GM21360 (cell line): ENCODE data around the gene NDUFB5.

Experiments used
- ATAC-seq: cut with Tn5 transposase; IDR thresholded peaks from one replicate; pipeline ENCODE4 v1.9.1; 2021; ENCODE audit warnings: mild to moderate bottlenecking, moderate library complexity; ENCODE audit not compliant: unreplicated experiment

The NDUFB5 gene

DNA sequence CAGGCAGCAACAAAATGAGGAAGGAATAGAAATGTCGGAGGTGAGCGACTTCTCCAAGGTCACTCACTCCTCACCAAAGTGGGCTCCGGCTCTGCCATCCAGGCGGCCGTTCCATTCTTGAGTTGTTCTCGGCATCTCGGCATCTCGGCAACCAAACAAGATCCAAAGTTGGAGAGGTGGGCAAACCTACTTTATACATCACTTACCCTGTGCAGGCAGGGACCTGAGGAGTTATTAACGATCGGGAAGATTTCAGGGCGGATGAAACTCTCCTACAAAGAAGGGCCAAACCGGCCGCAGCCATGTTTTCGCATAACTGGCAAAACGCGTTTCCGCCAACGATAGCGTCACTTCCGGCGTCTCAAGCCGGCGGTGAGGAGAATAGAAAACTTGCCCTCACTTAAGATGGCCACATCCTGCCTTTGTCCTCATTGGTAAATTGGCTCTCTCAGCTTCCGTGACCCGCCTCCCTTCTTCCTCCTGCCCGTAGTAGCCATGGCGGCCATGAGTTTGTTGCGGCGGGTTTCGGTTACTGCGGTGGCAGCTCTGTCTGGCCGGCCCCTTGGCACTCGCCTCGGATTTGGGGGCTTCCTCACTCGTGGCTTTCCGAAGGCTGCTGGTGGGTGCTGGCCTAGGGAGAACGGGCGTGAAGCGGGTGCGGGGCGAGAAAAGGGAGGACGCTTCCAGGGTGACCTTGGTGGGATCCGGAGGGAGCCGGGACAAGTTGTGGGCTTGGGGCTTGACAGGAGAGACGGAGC is at the start of gene NDUFB5, which contains the start of gene MRPL47:
Gene NDUFB5, plus strand, starts transcription at position 474 of the 758 bp plus-strand sequence. Its CDS starts 22 bp downstream, at position 496.
Gene MRPL47, minus strand, starts transcription at position 318 of the 758 bp plus-strand sequence. Its CDS starts 14 bp downstream, at position 304.
- ATAC-seq: peak; percentile 94

DNA sequence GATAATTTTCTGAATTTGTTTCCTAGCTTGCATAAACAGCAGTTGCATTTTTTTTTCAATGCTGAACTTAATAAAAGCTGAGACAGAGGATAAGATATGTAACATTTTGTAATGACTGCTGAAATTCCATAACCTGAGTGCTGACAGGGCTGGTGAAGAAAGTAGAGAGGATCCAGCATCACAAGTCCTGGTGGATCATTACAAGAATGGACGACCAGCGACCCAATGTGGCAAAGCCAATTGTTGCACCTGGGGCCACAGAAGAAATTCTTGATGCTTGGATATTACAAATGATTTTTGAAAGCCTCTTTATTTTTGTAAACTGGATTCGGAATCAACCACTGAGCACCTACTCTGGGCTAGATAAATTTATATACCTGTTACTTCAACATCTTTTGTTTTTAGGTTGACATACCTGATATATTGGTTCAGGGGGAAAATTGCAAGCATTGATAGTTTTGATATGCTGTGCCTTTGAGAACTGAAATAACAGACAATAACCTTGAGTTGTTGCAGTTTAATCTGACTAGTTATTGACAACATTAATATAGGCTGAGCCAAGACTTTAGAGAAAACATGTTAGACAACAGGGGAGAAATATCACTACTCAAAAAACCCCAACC is 45.7 kb upstream of the NDUFB5 start:
- ATAC-seq: no peak

DNA sequence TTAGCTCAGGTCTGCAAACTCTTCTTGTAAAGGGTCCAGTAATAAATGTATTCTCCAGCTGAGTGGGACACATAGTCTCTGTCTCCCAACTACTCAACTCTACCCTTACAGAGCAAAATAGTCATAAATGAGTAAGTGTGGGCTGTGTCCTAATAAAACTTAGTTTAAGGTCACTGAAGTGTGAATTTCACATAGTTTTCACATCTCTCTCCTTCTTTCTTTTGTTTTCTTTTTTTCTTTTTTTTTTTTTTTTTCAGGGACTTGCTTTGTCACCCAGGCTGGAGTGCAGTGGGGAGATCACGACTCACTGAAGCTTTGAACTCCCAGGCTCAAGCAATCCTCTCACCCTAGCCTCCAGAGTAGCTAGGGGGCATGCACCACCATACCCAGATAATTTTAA is 43.8 kb upstream of the NDUFB5 start:
- ATAC-seq: no peak

DNA sequence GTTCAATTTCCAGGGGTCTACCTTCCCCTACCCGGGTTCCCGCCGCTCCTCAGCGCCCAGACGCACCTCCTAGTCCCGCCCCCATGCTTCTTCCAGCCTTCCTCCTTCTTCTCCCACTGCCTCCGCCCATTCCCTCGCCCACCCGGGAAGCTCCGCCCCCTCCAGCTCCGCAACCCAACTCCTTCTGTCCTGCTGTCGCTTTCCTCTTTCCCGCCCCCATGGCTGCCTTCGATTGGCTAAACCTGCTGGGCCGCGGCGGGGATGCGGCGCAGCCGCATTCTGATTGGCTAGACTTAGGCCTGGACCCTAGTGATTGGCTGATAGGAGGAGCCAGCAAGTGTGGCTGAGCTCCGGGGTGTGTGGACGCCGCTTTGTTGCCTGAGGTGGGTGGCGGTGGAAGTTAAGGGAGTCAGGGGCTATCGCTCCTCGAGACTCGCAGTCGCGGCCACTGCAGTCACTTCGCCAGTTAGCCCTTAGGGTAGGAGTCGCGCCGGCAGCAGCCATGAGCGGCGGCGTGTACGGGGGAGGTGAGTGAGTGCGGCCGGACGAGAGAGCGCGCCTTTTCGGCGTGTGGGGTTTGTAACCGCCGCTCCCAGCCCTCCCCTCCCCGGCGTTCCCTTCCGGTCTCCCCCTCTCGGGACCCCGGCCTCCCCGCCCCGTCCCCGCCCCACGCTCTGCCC is 41.9 kb upstream of the NDUFB5 start, which contains the start of gene ACTL6A:
Gene ACTL6A, plus strand, starts transcription at position 336 of the 680 bp plus-strand sequence. Its CDS starts 167 bp downstream, at position 503.
- peak; percentile 94 for ATAC-seq

DNA sequence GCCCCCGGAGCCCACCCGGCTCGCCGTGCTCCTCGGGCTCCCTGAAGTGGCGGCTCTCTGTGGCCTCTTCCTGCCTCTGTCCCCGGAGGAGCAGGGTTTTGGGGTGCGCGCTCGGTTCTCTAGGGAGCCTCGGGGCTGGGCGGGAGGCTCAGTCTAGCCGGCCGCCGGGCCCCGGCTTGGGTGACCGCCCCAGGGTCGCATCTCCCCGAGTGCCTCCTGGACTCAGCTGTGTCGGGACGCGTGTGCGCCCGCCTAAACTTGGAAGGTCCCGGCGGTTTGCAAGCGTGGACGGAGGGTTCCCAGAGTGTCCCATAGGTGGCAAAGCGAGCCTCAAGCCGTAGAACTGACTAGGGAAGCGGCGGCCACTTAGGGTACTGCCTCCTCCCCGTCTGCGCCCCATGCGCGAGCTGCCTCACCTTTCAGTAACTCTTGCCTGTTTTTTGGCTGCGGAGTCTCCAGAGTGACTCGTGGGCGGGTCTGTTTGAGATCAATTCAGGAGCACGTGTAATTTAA is 41.3 kb upstream of the NDUFB5 start:
- peak; percentile 53 for ATAC-seq

DNA sequence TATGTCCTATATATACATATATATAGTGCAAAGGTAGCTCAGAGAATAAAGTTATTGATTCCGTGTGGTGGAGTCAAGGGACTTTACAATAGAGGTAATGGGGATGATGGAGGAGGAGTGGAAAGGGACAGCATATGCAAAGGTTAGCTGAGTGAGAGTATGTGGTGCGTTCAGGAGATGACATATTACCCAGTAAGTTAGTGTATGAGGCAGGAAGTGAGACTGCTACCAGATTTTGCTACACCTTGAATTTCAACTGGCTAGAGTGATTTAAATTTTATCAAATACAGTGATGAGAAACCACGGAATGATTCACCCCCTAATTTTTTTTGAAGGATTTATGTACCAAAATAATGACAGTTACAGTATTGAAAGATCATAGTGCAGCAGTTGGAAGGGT is 39.1 kb upstream of the NDUFB5 start:
- no peak for ATAC-seq

DNA sequence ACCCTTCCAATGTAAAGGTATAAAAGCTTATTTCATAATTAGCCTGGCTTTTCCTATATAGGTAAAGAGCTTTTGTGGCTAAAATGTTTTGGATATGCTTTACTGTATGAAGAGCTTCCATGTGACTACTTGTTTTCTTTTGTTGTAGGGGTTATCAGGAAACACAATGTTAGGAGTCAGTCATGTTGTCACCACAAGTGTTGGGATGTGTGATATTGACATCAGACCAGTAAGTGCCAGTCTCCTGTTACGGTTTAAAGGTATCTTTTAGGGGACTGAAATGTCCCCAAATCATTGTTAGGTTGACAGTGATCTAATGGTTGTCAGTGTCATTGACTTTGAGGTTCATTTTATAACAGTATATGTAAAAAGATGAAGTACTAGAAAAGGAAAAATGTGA is 23.6 kb upstream of the NDUFB5 start:
- no peak for ATAC-seq

DNA sequence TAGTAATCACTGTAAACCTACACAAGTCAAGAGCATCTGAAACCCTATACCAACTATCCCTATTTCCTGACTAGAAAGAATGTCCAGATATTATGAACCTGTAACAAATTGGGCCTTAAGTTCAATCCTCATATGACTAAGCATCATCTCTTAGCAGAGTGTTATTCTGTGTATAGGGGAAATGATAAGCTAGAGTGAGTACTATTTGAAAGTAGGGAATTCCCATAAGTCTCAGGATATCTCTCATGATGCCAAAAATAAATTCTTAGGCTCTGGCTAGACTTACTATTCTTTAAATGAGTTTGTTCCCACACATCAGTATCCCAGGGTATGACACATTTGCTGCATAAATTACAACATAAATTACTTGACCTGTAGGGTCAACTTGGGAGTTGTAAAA is 15.5 kb upstream of the NDUFB5 start:
- ATAC-seq: peak; percentile 68

DNA sequence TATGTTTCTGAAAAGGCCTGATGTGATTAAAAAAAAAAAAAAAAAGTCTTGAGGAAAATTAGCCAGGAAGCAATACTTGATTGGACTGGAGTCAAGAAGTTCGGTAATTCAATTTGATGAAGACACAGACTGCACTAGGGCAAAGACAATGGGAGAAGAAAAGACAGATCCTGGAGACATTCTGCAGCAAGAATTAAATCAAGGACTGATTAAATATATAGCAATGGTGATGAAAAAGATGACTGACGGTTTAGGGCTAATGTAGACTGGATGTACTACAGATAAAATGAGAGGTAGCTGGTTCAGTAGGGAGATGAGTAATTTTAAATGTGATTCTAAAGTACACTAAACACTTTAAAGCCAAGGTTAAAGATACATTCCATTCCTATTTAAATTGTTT is 13.9 kb upstream of the NDUFB5 start:
- no peak for ATAC-seq

DNA sequence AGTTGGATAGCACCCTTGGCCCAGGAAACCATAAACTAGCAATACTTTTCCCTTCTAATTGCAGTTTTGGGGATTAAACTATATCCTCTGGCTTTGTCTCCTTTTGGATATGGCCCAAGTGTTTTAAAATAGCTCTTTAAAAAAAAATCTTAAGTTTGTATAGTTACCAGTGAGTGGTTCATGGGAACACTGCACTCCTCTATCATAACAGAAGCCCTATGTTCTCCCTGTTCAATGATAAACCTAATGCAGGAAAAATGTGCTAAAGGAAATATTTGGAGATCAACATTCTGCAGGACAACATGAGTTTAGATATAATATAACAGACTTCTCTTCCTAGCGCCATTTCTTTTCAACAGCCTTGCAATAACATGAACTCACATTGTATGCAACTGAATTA is 13.3 kb upstream of the NDUFB5 start:
- no peak for ATAC-seq

DNA sequence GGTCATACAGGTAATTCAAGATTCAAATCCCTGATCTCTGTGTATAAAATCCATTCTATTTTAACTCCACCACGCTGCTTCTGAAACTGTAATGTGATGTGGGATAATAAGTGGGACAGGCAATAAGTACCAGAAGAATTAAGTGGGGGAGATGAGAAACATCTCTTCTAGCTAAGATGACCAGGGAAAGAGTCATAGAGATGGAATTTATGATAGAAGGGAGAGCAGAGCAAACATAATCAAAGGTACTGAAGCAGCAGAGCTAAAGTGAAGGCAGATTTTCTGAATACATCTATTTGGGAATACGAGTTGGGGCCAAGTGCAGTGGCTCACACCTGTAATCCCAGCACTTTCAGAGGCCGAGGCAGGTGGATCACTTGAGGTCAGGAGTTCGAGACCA is 5.1 kb upstream of the NDUFB5 start:
- ATAC-seq: no peak

DNA sequence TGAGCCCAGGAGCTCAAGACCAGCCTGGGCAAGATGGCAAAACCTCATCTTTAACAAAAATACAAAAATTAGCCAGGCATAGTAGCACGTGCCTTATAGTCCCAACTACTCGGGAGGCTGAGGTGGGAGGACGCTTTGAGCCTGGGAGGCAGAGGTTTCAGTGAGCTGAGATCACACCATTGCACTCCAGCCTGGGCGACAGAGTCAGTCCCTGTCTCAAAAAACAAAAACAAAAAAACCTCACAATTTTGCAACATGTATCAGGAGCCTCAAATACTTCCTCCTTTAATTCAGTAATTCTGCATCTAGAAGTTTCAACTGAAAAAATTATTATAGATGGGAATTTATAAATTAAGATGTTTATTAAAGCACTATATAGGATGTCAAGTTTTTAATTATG is 1.3 kb upstream of the NDUFB5 start:
- ATAC-seq: no peak

DNA sequence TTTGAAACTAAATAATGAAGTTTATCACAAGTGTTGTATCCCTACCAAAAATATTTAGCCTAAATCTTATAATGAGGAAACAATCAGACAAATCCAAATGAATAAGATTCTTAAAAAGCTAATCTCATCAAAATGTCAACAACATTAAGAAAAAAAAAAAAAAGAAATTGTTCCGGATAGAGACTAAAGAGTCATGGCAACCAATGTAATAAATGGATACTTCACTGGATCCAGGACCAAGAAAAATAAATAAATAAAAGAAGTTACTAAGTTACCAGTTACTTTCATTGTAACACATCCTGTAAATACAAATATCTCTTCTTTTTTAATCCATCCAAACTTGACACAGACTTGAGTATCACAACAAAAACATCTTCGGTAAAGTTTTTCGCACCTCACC is 763 bp upstream of the NDUFB5 start:
- no peak for ATAC-seq

DNA sequence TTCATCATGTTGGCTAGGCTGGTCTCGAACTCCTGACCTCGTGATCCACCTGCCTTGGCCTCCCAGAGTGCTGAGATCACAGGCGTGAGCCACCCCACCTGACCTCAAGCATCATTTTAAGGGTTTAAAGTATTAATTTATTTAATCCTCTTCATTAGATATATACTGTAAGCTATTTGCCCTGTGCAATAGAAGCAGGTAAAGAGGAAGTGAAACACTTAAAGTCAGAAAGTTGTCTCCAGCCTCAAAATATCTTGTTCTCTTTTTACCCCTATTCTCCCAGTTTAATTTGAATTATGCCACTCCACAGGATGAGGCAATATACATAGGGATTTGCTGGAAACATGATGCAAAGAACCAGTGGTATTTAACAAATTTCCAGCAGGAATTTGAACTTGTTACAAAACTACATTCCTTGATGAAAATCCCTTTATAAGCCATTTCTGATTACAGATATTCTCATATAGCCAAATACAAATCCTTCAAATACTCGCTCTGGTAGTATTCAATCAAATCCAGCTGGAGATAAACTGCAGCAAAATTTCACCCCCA is 2.0 kb downstream of the NDUFB5 start:
- no peak for ATAC-seq

DNA sequence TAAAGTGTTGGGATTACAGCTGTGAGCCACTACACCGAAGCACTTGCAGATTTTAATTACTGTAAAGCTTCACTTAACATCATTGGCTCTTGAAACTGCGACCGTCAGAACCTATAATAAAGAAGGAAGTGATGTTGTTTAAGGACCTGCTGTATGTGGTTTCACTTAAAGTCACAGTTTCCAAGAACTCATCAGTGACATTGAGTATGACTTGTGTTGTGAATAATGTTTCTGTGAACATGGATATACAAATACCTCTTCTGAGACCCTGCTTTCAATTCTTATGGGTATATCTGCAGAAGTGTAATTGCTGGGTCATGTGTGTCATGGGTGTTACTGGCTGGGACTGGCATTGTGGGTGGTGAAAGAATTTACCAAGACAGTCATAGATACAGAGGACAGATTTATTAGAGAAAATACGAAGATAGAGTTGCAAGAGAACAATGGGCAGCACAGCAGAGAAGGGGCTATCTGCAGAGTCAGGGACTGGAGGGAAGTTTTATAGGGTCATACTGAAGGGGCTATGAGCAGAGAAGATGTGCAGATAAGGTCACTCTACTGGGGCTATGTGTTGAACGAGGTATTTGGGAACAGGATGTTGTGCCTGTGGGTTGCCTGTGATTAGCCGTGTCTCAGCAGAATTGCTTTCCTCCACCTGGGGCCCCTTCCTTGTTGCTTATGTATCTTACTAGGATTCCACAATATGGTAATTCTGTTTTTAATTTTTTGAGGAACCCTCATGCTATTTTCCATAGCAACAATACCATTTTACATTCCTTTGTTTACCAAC is 4.5 kb downstream of the NDUFB5 start:
- ATAC-seq: peak; percentile 52

DNA sequence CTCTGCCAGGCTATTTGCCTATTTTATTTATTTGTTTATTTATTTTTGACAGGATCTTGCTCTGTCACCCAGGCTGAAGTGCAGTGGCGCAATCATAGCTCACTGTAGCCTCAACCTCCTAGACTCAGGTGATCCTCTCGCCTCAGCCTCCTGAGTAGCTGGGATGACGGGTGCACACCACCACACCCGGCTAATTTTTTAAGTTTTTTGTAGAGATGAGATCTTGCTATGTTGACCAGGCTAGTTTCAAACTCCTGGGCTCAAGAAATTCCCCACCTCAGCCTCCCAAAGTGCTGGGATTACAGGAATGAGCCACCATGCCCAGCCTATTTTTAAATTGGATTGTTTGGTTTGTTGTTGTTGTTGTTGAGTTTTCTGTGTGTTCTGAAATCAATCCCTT is 5.5 kb downstream of the NDUFB5 start:
- ATAC-seq: no peak

DNA sequence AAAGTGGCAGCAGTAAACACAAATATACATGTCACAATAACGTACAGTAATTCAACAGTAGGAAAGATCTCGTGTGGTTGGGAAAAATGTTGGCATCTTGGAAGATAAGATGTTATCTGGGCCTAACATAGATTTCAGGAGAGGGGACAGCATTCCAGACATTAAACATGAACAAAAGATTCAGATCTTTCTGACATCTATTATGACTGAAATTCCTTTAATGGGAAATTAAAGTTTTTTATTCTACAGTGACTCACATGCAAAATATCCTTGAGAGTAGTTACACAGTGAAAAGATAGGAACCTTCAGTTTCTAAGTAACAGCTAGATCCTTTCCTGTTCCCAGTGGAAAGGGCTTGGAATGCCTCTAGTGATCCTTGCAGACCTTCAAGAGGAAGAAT is 9.2 kb downstream of the NDUFB5 start:
- no peak for ATAC-seq

DNA sequence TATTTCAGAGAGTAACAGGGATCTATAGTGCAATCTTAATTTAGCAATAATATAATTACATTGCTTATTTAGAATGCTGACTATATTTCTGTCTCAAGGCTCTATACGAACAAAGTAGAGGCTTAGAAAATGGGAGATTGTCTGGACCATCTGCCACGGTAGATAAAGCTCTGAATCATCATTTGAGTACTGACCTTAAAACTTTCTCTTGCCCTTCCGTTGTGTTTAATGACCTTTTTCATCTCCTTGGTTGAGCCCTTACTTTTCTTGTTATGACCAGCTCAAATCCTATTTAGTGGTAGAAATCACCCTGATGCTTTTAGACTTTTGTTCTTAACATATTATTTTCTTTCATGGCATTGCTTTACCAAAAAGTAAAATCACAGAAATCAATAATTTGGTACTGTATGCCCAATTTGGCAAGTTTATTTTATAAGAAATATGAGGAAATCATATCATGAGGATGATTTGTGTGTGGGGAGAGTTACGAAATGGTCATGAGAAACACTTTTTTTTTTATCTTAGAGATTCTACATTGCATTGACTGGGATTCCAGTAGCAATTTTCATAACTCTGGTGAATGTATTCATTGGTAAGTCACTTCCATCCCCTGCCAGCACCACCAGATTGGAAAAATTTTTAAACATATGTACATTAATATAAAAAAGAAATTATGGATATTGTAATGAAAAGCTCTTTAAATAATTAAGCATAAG is 11.0 kb downstream of the NDUFB5 start:
- ATAC-seq: no peak

DNA sequence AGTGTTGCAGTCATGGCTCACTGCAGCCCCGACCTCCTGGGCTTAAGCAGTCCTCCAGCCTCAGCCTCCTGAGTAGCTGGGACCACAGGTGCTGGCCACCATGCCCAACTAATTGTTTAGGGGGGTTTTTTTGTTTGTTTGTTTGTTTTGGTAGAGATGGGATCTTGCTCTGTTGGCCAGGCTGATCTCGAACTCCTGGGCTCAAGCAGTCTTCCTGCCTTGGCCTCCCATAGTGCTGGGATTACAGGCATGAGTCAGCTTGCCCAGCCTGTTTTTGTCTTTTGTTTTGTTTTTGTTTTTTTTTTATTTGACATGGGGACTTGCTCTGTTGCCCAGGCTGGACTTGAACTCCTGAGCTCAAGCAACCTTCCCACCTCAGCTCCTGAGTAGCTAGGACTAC is 17.4 kb downstream of the NDUFB5 start:
- no peak for ATAC-seq

DNA sequence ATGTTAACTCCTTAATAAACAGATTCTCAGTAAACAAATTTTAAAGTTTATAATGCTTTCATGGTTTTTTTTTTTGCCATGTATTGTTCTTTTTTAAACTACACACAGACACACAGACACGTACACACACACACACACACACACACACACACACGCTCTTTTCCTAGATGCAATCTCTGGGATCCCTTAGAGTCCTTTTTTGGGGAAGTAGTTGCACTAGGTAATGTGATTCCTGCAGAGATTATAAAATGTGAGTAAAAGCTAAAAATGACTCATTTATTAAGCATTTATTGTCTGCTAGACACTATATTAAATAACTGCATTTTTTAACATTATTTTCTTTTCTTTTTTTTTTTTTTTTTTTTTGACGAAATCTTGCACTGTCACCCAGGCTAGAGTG is 19.9 kb downstream of the NDUFB5 start:
- ATAC-seq: no peak
